ENCODE data around the gene TMEM62.
"Not testable (repeated sequence)": the region's sequence is repeated elsewhere in the genome, so short reads cannot be mapped to it uniquely, and the experiment has no call there.

The TMEM62 gene

DNA sequence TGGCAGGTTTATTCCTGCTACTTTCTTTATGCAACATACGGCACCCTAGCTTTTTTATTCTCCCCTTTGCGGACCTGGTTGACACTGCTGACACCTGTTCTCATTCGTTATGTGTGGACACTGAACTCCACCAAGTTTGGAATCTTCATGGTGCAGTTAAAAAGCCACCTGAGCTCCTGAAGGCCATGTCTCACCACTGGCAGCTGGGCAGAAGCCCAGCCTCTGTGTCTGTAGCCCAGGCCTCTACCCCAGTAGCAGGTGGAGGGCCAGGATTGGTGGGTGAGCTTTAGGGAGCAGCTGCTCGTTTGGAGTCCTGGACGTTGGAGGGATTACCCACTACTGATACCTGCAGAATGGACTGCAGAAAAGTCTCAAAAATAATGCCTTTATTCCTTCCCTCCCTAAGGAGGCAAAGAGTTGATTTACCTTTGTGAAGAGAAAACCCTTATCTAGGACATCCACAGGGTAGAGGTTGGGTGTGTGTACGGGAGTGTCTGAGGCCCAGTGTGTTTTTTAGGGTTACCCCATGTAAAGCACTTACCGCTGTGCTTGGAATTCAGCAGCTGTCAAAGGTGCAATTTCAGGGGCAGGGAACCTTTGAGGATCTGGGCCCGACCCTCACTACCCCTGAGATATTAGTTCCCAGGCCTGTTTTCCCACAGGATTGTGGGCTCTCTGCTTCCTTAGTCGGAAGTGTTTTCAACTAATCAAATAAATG is 51.2 kb downstream of the TMEM62 start:
- no peak for DNase-seq

DNA sequence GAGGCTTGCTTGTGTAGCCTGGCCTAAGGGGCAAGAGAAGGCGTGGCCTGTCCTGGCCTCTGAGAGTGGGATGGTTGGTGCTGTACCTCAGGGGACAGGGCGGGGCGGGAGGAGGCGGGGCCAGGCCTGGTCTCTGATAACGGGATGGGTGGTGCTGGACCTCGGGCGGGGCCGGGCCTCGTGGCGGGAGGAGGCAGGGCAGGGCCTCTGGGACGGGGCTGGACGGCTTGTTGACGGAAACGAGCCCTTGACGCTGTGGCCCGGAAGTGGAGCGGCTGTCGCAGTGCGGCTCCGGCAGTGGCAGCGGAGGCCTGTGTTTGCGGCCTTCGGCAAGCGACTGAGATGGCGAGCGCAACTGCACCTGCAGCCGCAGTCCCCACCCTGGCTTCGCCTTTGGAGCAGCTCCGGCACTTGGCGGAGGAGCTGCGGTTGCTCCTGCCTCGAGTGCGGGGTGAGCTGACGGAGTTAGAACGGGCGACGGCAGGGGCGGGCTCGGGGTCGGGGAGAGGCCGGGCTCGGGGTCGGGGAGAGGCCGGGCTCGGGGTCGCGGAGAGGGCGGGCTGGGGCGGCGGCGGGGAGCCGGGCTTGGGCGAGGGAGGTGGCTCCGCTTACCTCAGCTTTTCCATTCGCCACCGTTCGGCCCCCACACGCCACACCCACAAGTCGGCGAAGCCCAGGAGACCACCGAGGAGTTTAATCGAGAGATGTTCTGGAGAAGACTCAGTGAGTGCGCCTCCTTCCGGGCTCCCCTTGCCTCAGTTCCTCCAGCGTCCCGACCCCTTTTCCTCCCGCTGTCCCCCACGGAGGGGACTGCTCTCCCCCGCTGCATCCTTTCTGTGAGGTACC is 52.0 kb downstream of the TMEM62 start, which contains the start of gene CCNDBP1:
TSS of gene CCNDBP1 (plus strand) at position 247 of the 846 bp plus-strand sequence. CDS start at position 343, 96 bp downstream.
- DNase-seq: peak; percentile 71

DNA sequence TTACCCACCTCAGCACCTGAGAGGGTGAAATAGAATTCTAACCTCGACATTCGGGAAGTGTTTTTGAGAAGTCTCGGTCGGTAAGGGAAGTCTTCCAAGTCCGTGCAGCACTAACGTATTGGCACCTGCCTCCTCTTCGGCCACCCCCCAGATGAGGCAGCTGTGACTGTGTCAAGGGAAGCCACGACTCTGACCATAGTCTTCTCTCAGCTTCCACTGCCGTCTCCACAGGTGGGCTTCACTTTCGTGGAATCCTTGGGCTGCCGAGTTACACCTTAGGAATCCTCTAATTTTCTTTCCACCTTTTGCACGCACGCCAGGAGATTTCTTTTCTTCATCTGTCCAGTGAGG is 52.6 kb downstream of the TMEM62 start:
- no peak for DNase-seq

DNA sequence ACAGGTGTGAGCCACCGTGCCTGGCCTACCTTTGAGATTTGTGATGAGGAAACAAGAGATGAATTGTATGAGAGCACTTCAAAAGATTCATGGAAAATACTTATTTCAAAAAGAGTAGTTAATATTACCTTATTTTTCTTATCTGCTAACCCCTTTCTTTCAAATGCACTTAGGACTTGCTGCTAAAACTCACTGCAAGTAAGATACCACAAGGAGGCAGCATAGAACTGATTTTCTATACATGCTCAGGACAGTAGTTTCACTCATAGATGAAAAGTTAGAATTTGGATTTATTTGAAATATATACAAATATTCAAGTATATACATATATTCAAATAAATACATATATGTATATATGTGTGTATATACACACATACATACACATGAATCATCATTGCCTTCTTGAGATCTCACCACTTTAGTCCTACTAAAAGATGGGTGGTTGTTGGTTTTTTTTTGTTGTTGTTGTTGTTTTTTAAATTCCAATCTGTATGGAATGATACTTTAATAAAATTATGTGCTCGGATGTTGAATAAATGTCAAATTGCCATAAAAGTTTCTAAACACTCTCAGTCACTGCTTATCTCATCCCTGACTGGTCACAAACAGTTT is 54.3 kb downstream of the TMEM62 start:
- DNase-seq: peak; percentile 31

DNA sequence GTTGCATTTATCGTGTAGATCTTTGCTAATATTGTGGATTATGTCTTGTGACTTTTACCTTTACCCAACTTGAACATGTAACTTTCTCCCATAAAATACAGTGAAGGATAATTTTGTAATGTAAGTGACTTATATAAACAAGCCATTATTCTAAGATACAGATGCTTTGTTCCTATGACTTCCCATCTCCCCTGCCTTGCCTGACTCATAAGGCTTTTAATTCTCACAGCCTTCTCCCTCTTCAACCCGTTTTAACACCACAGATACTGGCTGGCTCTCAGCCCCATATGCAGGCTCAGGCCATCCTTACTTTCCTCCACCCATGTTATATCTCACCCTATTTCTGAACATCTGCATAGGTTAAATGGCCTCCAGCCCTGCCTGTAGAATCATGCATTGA is 55.9 kb downstream of the TMEM62 start:
- no peak for DNase-seq

DNA sequence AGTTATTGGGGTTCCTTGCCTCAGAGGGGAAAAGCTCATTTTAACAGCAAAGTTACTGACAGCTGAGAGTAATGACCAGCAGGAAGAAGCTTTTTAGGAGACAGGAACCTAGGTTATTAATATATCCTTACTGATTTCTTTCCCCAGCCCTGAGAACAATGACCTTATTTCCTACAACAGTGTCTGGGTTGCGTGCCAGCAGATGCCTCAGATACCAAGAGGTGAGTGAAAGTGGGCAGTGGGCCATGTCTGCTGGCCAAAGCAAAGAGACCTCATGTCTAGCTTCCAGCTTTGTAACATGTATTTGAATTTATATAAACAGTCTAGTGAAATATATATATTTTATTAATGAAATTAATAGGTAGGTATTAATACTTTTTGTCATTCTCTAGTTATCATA is 56.8 kb downstream of the TMEM62 start:
- no peak for DNase-seq

DNA sequence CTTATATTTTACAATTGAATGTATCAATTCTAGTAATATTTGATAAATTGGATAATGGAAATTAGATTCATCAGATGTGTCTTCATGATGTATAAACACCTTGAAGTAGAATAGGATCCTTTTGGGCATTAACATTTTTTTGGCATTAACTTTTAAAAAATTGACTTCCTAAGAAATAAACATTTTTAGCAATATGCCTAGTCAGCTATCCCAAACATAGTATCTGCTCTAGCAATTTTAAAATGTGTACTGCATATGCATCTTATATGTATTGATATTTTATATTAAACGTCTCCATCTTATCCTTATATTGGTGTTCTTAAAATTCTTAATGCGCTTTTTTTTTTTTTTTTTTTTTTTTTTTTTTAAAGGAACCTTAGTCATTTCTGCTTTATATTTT is 60.3 kb downstream of the TMEM62 start:
- DNase-seq: no peak

DNA sequence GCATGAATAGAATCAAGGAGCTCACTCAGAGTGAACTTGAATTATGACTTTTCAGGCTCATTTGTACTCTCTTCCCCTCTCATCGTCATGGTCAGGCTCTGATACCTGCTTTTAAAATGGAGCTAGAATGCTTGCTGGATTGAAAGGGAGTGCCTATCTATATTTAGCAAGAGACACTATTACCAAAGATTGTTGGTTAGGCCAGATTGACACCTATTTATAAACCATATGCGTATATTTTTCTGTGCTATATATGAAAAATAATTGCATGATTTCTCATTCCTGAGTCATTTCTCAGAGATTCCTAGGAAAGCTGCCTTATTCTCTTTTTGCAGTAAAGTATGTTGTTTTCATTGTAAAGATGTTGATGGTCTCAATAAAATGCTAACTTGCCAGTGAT is 61.4 kb downstream of the TMEM62 start:
- DNase-seq: no peak

DNA sequence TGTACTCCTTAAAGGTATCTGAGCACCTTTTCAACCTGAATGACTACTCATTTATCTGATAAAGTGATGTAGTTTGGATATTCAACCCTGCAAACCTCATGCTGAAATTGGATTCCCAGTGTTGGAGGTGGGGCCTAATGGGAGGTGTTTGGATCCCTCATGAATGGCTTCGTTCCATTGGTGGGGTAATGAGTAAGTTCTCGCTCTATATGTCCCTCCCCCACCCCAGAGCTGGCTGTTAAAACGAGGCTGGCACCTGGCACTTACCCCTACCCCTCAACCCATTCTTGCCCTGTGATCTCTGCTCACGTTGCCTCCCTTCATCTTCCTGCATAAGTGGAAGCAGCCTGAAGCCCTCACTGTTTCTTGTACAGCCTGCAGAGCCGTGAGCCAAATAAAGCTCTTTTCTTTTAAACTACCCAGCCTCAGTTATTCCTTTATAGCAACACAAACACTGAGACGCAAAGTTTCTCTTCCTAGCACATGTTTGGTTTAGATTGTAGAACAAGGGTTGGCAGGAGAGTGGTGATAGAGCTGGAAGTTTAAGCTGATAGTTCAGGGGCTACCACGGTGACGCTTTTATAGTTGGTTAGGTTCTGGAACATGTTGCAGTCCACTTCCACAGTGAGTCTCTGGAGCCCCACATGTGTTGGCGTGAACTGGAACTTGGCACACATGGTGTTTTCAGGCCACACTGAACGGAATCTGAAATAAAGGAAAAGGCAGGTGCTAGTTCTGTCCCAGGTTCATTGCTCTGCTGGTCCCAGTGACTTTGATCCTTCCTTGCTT is 63.6 kb downstream of the TMEM62 start:
- DNase-seq: no peak

DNA sequence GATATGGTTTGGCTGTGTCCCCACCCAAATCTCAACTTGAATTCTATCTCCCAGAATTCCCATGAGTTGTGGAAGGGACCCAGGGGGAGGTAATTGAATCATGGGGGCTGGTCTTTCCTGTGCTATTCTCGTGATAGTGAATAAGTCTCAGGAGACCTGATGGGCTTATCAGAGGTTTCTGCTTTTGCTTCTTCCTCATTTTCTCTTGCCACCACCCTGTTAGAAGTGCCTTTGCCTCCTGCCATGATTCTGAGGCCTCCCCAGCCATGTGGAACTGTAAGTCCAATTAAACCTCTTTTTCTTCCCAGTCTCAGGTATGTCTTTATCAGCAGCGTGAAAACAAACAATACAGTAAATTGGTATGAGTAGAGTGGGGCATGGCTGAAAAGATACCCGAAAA is 64.4 kb downstream of the TMEM62 start:
- DNase-seq: not testable (repeated sequence)

DNA sequence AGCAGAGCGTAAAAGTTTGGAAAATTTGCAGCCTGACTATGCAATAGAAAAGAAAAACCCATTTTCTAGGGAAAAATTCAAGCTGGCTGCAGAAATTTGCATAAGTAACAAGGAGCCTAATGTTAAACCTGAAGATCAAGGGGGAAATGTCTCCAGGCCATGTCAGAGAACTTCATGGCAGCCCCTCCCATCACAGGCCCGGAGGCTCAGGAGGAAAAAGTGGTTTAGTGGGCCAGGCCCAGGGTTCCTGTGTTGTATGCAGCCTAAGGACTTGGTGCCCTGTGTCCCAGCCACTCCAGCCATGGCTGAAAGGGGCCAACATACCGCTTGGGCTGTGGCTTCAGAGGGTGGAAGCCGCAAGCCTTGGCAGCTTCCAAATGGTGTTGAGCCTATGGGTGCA is 65.2 kb downstream of the TMEM62 start:
- not testable (repeated sequence) for DNase-seq

DNA sequence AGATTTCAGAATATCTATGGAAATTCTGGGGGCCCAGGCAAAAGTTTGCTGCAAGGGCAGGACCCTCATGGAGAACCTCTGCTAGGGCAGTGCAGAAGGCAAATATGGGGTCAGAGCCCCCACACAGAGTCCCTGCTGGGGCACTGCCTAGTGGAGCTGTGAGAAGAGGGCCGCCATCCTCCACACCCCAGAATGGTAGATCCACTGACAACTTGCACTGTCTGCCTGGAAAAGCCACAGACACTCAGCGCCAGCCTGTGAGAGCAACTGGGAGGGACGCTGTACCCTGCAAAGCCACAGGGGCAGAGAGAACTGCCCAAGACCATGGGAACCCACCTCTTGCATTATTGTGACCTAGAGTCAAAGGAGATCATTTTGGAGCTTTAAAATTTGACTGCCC is 65.6 kb downstream of the TMEM62 start:
- no peak for DNase-seq

DNA sequence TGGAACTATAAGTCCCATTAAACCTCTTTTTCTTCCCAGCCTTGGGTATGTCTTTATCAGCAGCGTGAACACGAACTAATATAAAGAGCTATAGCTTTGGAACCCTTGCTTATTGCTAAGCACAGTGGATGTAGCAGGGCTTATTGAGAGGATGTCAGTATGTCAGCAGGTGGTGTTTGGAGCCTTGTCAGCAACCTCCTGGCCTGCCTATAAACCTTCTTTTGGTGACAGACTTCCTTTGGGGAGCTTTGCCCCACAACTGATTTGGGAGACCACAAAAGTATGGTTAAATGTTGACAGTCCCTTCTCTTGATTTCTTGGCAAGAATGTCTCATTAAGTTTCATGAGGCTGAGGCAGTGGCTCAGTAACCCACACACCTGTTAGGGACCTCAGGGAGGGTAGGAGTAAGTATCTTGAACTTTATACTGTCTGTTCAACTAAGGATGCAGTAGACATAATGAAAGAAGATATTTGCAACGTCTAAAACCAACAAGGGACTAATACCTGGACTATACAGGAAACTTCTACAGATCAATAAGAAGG is 66.6 kb downstream of the TMEM62 start:
- DNase-seq: no peak

DNA sequence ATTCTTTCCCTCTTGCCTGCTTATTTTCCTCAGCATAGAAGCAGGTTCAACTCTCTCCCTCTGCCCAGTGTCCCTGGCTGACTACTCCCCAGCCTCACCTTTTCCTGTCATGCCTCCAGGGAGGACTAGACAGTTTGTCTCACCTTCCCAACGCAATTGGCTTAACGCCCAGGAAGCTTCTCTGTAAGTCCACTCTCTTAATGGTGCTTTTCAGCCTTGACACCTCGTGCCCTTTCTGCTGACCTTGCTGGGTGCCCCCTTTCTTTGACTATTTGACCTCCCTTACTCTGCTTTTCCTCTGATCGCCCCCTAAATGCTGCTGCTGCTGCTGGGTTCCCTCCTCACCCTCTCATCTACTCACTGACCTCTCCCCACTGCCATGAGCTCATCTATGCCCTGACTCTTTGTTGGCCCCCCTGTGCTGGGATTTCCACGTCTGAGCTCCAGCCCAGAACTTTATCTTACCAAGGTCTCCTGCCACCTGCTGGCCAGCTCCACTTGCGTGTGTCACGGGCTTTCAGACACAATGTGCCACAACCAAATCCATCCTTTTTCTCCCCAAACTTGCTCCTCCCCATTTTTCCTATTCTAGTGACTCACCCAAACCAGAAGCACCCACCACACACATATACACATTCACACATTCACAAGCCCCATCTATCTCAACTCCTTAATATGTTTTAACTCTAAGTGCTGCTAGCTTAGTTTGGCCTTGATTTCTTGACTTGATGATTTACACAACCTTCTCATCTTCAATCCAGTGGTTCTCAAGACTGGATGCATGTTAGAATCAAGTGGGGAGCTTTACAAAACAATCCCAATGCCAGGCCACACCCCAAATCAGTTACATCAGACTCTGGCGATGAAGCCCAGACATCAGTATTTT is 70.9 kb downstream of the TMEM62 start:
- DNase-seq: peak; percentile 5

DNA sequence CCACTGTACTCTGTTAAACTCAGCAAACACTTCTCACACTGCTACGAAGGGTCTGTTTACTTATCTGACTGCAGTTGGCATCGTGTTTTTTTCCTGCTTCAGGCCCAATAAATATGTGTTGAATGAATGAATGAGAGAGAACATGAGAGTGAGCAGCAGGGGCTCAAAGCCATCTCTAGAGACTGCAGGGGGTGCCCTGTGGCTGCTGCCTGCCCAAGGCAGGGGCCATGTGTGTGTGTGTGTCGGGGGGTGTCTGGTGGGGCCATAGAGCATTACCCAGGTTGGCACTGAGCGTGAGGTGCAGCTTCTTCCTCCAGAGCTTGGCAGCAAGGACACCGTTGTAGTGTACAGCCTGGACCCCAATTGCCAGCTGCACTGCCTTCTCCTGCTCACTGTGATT is 72.7 kb downstream of the TMEM62 start:
- no peak for DNase-seq

DNA sequence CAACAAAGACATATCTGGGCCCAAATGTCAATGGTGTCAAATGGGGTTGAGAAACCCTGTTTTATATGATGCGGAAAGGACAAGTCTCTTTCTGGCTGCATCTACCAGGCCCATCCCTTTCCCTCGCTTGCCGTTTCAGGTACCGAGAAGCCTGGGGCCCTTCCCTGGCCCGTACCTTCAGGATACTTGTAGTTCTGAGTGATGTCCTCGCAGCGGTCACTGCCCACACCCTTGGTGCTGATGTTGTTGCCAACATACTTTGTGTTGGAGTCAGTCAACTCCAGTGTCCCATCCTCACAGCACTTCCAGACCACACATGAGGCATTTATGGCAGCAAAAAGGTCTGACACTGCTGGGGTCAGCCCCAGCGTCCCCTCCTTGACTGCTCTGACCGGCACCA is 73.6 kb downstream of the TMEM62 start:
- no peak for DNase-seq

DNA sequence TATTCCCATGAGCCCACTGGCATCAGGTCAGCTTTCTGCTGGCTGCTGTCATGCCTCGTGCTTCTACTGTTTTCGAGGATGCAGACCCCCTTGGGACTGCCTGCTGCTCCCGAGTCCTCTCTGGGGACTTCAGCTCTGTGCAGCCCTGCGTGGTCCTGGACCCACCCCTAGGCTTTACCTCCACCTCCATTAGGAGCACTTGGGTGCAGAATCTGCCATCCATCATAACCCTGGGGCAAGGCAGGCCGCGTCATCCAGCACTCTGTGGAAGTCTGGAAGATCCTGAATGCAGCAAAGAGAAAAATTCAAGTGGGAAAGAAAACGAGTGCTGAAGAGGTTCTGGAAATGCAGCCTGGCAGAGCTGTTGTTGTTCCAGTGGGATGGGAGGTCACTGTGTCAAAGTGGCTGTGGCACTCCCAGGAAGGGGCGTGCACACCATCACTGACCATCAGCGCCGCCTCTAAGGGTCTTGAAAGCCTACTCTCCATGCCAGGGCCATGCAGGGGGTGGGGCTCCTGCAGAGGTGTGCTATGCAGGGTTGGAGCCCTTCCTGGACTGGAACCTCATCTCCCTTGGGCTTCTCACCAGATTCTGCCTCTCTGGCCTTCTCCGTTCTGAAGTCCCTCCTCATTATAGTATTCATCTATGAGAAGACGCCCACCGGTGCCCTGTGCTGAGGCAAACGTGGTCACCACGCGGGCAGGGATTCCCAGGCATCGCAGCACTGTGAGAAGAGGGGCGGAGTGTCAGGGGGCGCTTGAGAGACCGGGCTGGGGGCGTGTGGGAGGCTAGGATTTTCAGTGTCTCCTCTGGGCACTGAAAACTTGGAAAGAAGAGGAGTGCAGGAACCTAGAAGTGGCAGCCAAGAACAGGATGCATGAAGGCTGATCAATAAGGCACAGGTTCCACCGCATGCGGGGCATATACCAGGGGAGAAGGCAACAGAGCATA is 74.9 kb downstream of the TMEM62 start:
- DNase-seq: no peak

DNA sequence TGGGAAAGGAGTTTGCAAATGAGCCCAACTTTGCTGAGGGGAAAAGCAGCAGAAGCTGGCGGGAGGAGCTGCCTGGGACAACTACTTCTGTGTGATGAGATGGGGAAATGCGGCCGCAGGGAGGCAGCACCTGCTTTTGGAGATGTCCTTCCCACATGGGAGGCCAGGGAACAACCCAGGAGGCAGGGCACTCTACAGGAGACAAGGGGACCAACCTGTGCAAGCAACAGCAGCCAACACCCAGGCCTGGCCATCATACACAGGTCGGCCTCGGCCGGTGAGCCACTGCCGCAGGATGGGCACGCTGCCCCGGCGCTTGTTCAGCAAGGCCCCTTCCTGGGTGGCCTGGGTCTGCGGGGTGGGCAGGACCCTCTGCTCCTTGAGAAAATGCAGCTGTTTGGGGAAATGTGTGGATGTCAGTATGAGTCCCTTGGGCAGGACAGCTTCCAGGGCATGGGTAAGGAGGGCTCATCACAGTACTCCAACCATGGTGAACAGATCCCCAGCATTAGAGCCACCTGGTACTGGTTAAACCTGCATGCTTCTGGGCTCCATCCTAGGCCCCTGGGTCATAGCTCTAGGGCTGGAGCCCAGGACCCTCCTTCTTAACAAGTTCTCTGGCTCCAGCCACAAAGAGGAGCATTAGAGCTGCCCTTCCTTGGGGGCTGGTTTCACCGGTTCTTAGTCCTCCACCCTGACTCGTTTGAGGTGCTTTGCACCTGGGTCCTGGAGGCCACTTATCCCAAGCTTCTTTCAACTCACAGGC is 75.9 kb downstream of the TMEM62 start:
- no peak for DNase-seq

DNA sequence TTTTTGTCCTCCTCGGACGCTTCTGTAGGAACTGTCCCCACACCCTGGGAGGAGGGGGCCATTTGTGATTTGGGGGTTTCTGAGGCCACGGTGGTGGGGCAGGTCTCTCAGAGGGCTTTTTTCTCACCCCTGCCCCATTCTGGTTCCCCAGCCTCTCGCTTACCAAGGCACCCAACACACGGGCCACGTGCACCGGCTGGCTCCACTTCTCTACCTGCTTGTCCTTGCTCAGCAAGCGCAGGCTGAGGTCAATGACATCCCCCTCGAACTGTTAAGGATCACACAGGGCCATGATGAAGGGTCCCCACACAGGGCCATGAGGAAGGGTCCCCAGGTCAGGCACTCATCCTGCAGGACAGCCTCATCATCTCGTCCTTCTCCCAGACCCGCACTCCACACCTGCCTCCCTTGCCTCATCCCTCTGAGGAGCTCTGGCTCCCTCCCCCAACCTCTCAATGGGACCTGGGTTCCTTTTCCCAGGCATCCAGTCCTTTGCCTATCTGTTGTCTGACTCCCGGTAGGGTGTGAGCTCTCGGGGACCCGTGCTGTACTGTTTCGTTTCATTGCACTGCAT is 76.9 kb downstream of the TMEM62 start:
- no peak for DNase-seq

All from NCI-H2171 treated with DMSO at 0.1 percent for 48 hours (cell line).